Esophagus muscularis mucosa (tissue), 3 donors: ENCODE data around the gene TM6SF1.

Source experiments
- POLR2AphosphoS5 ChIP-seq, 2 donors: sonication (generic); formaldehyde crosslinking; IDR thresholded peaks; one replicate each; pipeline ENCODE4 v1.6.1; 2017; ENCODE audit warnings: antibody characterized with exemption in 2 of 2
- TF ChIP-seq, protein P1 (sequence below), 3 experiments: fragments of 200-600 bp in 2 of 3; fragments of 450-650 bp in 1 of 3; sonication (generic) in 2 of 3; IDR thresholded peaks; one replicate each; pipeline ENCODE4 v1.5.1; 2017 to 2019; ENCODE audit warnings: antibody characterized with exemption in 3 of 3, mild to moderate bottlenecking in 2 of 3, moderate library complexity in 1 of 3

DNA sequence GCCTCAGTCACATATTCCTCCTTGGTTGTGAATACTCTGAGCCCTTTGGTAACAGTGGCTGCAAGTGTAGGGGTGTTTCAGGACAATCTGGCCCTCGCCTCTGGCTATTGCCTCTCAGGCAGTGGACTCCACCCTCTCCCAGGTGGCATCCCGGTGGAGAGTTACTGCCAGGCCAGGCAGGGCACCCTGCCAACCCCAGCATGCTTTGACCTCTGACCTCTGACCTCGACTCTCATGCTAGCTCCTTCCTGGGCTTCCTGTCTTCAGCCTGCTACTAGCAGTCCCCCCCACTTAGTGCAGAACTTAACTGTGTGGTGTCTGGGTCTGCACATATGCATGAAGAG, 5.5 kb downstream of the TM6SF1 start:
- TF ChIP-seq, protein P1, sequence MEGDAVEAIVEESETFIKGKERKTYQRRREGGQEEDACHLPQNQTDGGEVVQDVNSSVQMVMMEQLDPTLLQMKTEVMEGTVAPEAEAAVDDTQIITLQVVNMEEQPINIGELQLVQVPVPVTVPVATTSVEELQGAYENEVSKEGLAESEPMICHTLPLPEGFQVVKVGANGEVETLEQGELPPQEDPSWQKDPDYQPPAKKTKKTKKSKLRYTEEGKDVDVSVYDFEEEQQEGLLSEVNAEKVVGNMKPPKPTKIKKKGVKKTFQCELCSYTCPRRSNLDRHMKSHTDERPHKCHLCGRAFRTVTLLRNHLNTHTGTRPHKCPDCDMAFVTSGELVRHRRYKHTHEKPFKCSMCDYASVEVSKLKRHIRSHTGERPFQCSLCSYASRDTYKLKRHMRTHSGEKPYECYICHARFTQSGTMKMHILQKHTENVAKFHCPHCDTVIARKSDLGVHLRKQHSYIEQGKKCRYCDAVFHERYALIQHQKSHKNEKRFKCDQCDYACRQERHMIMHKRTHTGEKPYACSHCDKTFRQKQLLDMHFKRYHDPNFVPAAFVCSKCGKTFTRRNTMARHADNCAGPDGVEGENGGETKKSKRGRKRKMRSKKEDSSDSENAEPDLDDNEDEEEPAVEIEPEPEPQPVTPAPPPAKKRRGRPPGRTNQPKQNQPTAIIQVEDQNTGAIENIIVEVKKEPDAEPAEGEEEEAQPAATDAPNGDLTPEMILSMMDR (IDR thresholded peaks at IDR 0.05), result no peak
- peak in 1 of 2 donors; percentile 19 for TF ChIP-seq POLR2AphosphoS5 (IDR thresholded peaks at IDR 0.05)
